ENCODE measurements around the gene TGFB2. TPM values are rescaled to one million over a fixed set of nuclear protein-coding genes. Genes with fewer than 3 reads are reported as not detected.

Gene TGFB2
- polyA plus RNA-seq, 1 donor from 2014 or later = 0.10 TPM

DNA sequence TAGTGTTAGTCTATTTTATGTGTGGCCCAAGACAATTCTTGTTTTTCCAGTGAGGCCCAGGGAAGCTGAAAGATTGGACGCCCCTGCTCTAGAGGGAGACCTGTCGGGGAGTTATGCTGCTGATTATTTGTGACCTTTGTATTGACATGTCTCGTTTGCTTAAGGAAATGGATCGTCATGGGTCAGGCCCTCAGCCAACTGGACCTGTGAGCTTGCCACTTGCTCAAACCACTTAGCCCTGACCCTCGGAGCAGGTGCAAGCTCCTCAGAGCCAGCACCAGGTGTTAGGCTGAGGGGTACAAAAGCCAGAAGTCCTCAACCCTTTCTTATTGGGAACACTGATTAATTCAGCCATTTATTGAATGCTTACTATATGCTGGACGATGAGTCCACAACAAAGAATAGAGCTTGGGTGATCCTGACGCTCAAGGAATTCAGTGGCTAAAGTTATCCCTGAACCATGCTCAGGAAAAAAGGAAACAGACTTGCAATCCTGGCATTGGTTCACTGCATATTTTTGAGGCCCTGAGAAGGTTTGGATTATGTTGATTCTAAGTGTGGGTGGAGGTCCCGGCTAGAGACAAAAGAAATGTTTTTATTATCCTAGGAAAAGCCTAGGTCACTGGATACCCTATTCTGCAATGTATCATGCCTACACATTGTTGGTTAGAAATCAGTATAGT is 19.0 kb downstream of the TGFB2 start:
- no peak overlapping the region for H2AFZ ChIP-seq (ENCODE audit: low read depth, low read length)
- no peak overlapping the region for H3K4me3 ChIP-seq (ENCODE audit: low read length)
- H3K27ac ChIP-seq (ENCODE audit: low read length) = no peak overlapping the region
- no peaks in the 10 kb centered on the region for H3K9me2 ChIP-seq (ENCODE audit: insufficient read depth, low read length)
- H3K36me3 ChIP-seq (ENCODE audit: insufficient read depth, low read length) = no peaks in the 10 kb centered on the region
- no peaks in the 10 kb centered on the region for H4K20me1 ChIP-seq (ENCODE audit: insufficient read depth)
- H3K9ac ChIP-seq (ENCODE audit: low read length) = no peak overlapping the region
- no peaks in the 10 kb centered on the region for H3K79me2 ChIP-seq (replicated peaks; ENCODE audit: insufficient read depth, low read length)
- no peaks in the 10 kb centered on the region for H3K9me3 ChIP-seq (ENCODE audit: low read length)
- H3K27me3 ChIP-seq (ENCODE audit: insufficient read depth, low read depth, low read length) = no peaks in the 10 kb centered on the region
- TF ChIP-seq, protein P1, sequence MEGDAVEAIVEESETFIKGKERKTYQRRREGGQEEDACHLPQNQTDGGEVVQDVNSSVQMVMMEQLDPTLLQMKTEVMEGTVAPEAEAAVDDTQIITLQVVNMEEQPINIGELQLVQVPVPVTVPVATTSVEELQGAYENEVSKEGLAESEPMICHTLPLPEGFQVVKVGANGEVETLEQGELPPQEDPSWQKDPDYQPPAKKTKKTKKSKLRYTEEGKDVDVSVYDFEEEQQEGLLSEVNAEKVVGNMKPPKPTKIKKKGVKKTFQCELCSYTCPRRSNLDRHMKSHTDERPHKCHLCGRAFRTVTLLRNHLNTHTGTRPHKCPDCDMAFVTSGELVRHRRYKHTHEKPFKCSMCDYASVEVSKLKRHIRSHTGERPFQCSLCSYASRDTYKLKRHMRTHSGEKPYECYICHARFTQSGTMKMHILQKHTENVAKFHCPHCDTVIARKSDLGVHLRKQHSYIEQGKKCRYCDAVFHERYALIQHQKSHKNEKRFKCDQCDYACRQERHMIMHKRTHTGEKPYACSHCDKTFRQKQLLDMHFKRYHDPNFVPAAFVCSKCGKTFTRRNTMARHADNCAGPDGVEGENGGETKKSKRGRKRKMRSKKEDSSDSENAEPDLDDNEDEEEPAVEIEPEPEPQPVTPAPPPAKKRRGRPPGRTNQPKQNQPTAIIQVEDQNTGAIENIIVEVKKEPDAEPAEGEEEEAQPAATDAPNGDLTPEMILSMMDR (IDR thresholded peaks at IDR 0.05; ENCODE audit: poor library complexity, severe bottlenecking) = no peak
- TF ChIP-seq SMC3 (conservative IDR thresholded peaks at IDR 0.05; ENCODE audit: poor library complexity) (no peak), POLR2AphosphoS5 (IDR thresholded peaks at IDR 0.05) (no peak), EZH2 (IDR thresholded peaks at IDR 0.05; ENCODE audit: borderline replicate concordance, insufficient read depth, low read length, poor library complexity, severe bottlenecking) (no peak)
- TF ChIP-seq, protein P2, sequence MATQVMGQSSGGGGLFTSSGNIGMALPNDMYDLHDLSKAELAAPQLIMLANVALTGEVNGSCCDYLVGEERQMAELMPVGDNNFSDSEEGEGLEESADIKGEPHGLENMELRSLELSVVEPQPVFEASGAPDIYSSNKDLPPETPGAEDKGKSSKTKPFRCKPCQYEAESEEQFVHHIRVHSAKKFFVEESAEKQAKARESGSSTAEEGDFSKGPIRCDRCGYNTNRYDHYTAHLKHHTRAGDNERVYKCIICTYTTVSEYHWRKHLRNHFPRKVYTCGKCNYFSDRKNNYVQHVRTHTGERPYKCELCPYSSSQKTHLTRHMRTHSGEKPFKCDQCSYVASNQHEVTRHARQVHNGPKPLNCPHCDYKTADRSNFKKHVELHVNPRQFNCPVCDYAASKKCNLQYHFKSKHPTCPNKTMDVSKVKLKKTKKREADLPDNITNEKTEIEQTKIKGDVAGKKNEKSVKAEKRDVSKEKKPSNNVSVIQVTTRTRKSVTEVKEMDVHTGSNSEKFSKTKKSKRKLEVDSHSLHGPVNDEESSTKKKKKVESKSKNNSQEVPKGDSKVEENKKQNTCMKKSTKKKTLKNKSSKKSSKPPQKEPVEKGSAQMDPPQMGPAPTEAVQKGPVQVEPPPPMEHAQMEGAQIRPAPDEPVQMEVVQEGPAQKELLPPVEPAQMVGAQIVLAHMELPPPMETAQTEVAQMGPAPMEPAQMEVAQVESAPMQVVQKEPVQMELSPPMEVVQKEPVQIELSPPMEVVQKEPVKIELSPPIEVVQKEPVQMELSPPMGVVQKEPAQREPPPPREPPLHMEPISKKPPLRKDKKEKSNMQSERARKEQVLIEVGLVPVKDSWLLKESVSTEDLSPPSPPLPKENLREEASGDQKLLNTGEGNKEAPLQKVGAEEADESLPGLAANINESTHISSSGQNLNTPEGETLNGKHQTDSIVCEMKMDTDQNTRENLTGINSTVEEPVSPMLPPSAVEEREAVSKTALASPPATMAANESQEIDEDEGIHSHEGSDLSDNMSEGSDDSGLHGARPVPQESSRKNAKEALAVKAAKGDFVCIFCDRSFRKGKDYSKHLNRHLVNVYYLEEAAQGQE (IDR thresholded peaks at IDR 0.05; ENCODE audit: borderline replicate concordance) = no peak
- H3F3A ChIP-seq (ENCODE audit: insufficient read depth, low read length, poor library complexity, severe bottlenecking) = no peaks in the 10 kb centered on the region
- H3K4me2 ChIP-seq (ENCODE audit: low read length) = no peak overlapping the region

DNA sequence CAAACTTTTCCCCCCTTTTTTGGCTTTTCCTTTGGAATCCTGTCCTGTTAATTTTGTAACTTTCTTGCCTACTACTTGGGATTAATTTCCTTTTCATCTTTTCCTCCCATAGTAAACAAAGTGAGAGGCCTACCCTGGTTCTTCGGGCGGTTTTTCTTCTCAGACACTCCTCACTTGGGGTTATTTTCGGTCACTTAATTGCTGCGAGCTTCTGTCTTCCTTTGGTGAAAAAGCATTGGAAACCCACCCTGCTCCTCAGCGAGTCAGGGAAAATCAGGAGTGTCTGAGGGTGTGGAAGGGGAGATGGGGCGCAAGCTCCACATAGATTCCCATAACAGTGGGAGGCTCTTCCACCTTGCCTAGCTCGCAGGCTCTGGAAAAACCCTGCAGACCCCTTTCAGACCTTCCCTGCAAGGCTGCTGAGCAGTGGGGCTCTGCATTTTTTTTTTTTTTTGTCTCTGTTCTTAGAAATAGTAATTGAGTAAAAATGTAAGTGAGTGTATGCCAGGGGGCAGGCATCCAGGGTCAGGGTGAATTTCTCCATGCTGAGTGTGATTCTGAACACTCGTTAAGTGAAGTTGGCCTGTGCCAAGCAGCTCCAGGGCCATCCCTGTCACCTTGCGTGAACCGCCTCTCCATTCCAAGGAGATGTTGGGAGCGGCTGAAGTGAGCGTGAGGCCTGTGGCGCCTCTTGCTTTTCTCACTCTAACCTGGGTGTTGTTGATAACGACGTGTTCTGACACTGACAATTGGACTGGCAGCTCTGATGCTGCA is 20.3 kb downstream of the TGFB2 start:
- H3F3A ChIP-seq (ENCODE audit: insufficient read depth, low read length, poor library complexity, severe bottlenecking) = no peaks in the 10 kb centered on the region
- no peak overlapping the region for H3K4me3 ChIP-seq (ENCODE audit: low read length)
- no peaks in the 10 kb centered on the region for H3K36me3 ChIP-seq (ENCODE audit: insufficient read depth, low read length)
- no peak overlapping the region for H3K4me2 ChIP-seq (ENCODE audit: low read length)
- H3K27ac ChIP-seq (ENCODE audit: low read length) = no peak overlapping the region
- H2AFZ ChIP-seq (ENCODE audit: low read depth, low read length) = no peak overlapping the region
- H3K9me2 ChIP-seq (ENCODE audit: insufficient read depth, low read length) = no peaks in the 10 kb centered on the region
- H3K9me3 ChIP-seq (ENCODE audit: low read length) = no peaks in the 10 kb centered on the region
- no peaks in the 10 kb centered on the region for H4K20me1 ChIP-seq (ENCODE audit: insufficient read depth)
- no peaks in the 10 kb centered on the region for H3K27me3 ChIP-seq (ENCODE audit: insufficient read depth, low read depth, low read length)
- TF ChIP-seq POLR2AphosphoS5 (IDR thresholded peaks at IDR 0.05) (no peak), TAF1 (IDR thresholded peaks at IDR 0.05; ENCODE audit: low read depth) (no peak), RAD21 (conservative IDR thresholded peaks at IDR 0.05) (no peak)
- no peak overlapping the region for H3K9ac ChIP-seq (ENCODE audit: low read length)
- H3K79me2 ChIP-seq (replicated peaks; ENCODE audit: insufficient read depth, low read length) = no peaks in the 10 kb centered on the region

Measured in neural cell (in vitro differentiated cells).